Measurements from ENCODE around the gene ADCY7. TPM values are rescaled to one million over a fixed set of nuclear protein-coding genes. Genes with fewer than 3 reads are reported as not detected.

Gene ADCY7
- total and polyA plus RNA-seq, 10 donors, result 9.8 to 158 (median 99.2) TPM

DNA sequence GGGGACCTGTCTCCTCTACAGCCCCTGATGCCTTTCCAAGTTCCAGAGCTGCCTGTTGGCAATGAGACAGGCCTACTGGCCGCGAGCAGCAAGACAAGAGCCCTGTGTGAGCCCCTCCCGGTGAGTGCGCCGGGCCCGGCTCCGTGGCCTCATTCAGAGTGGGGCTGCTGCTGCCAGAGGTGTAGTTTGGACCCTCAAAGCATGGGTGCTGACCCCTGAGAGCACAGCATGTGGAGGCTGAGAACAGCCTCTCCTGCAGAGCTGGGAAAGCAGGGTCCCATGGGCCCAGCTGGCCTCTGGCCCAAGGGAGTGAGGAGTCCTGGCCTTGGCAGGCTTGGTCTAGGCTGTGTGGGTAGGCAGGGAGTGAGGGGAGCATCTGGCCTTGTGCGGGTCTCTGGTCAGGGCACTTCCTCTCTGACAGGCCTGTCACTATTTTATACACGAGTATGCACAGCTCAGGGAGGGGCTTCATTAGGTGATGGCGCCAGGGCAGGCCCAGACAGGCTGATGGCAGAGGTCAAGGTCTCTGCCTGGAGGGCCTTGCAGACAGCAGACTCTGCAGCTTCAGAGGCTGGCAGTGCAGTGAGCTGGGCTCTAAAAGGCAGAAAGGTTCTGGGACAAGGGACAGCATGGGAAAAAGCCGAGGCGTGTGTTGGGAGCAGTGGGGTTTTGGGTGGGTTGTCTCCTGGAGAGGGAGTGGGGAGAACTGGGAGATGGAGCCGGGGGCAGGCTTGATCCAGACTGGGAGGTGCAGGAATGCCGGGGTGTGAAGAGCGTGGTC is 43.4 kb downstream of the ADCY7 start:
- TF ChIP-seq POLR2A (IDR thresholded peaks at IDR 0.05) (no peak), POLR2AphosphoS5 (IDR thresholded peaks at IDR 0.05) (peak; percentile 11 to 62 (median 41))

GRCh38 chr16:50310308-50311133 is 44.2 kb downstream of the ADCY7 start:
- H3K4me1 ChIP-seq, result peaks cover 0 to 49% (median 21%) of the 10 kb centered on the region in 6 donors
- H3K4me3 ChIP-seq, result no peak overlapping the region
- no peaks in the 10 kb centered on the region for H3K27me3 ChIP-seq (replicated peaks in 1 of 7)
- intact Hi-C loops (cut with DNase I; ENCODE audit: low total_unique reads), result no loop called here
- H3K27ac ChIP-seq, result peak overlapping the region in 1 of 8 donors; percentile 54
- TF ChIP-seq POLR2AphosphoS5 (IDR thresholded peaks at IDR 0.05) (peak; percentile 36 to 73 (median 44)), CTCF (IDR thresholded peaks at IDR 0.05 in 8 of 11, conservative IDR thresholded peaks at IDR 0.05 in 3 of 11) (no peak)
- 78 to 83% (median 81%) methylated on average over 13 to 18 of the region's 18 CpGs for WGBS, 5 donors
- H3K9me3 ChIP-seq, result no peaks in the 10 kb centered on the region
- peaks cover under 1 to 100% (median 71%) of the 10 kb centered on the region in 6 donors for H3K36me3 ChIP-seq
- peak; percentile 76 for DNase-seq

More for the DNA sequence above, 43.4 kb downstream of the ADCY7 start:
- Histone ChIP-seq H3K36me3 (peaks cover 0 to 100% (median 71%) of the 10 kb centered on the region in 6 donors), H3K4me3 (no peak overlapping the region), H3K27me3 (replicated peaks in 1 of 7) (no peaks in the 10 kb centered on the region), H3K4me1 (peaks cover 0 to 49% (median 21%) of the 10 kb centered on the region in 6 donors), H3K27ac (peak overlapping the region in 2 of 8 donors; percentile 34 to 54), H3K9me3 (no peaks in the 10 kb centered on the region)
- intact Hi-C loops (cut with DNase I; ENCODE audit: low total_unique reads), result no loop called here
- 65 to 87% (median 72%) methylated on average over 7 to 15 of the region's 15 CpGs for WGBS, 5 donors
- peak; percentile 62 for DNase-seq

GRCh38 chr16:50311134-50311528 is 44.8 kb downstream of the ADCY7 start:
- TF ChIP-seq POLR2AphosphoS5 (IDR thresholded peaks at IDR 0.05) (no peak), CTCF (IDR thresholded peaks at IDR 0.05 in 8 of 11, conservative IDR thresholded peaks at IDR 0.05 in 3 of 11) (no peak), POLR2A (IDR thresholded peaks at IDR 0.05) (no peak)
- WGBS, 5 donors, result 86 to 93% (median 88%) methylated on average over 4 of the region's 4 CpGs
- intact Hi-C loops (cut with DNase I; ENCODE audit: low total_unique reads), result no loop called here
- DNase-seq, result peak; percentile 53
- H3K4me1 ChIP-seq, result peaks cover 0 to 49% (median 21%) of the 10 kb centered on the region in 6 donors
- no peak overlapping the region for H3K27ac ChIP-seq
- peaks cover 4 to 100% (median 71%) of the 10 kb centered on the region in 6 donors for H3K36me3 ChIP-seq
- no peaks in the 10 kb centered on the region for H3K9me3 ChIP-seq
- H3K4me3 ChIP-seq, result no peak overlapping the region
- H3K27me3 ChIP-seq (replicated peaks in 1 of 7), result no peaks in the 10 kb centered on the region

- TF ChIP-seq CTCF (IDR thresholded peaks at IDR 0.05 in 8 of 11, conservative IDR thresholded peaks at IDR 0.05 in 3 of 11) (no peak), POLR2AphosphoS5 (IDR thresholded peaks at IDR 0.05) (peak; percentile 12 to 68 (median 36)), POLR2A (IDR thresholded peaks at IDR 0.05) (no peak)
Observed at GRCh38 chr16:50311891-50312501, 45.6 kb downstream of the ADCY7 start.

More at GRCh38 chr16:50311891-50312501, 45.6 kb downstream of the ADCY7 start:
- H3K4me1 ChIP-seq, result peaks cover 0 to 45% (median 21%) of the 10 kb centered on the region in 6 donors
- peaks cover 4 to 100% (median 75%) of the 10 kb centered on the region in 6 donors for H3K36me3 ChIP-seq
- intact Hi-C loops (cut with DNase I; ENCODE audit: low total_unique reads), result no loop called here
- no peaks in the 10 kb centered on the region for H3K27me3 ChIP-seq (replicated peaks in 1 of 7)
- peak; percentile 67 for DNase-seq
- peak overlapping the region in 1 of 8 donors; percentile 62 for H3K27ac ChIP-seq
- no peaks in the 10 kb centered on the region for H3K9me3 ChIP-seq
- H3K4me3 ChIP-seq, result no peak overlapping the region
- WGBS, 5 donors, result 89 to 94% (median 90%) methylated on average over 21 to 22 of the region's 22 CpGs
